Mucosa of gallbladder (tissue), 1 donor: Measurements from ENCODE around the gene PDE10A. TPM values are rescaled to one million over a fixed set of nuclear protein-coding genes. Genes with fewer than 3 reads are reported as not detected.

Source experiments
- DNase-seq: peaks from one replicate; pipeline ENCODE4 v3.0.0-alpha.2; 2020; ENCODE audit warnings: low spot score
- total RNA-seq: library from RNA; stranded (reverse); gene quantifications from one replicate; pipeline ENCODE4 v1.2.1, GENCODE V29; 2021
- donor health status: DM: no; HTN: no; CAD: no.

Gene PDE10A
- total RNA-seq, 1 donor from 2014 or later, result 29.0 TPM

GRCh38 chr6:165655191-165655590 is 7.8 kb downstream of the PDE10A start:
- no peak for DNase-seq

GRCh38 chr6:165654144-165654543 is 8.9 kb downstream of the PDE10A start:
- DNase-seq, result no peak

- no peak for DNase-seq
Observed at GRCh38 chr6:165653607-165654006, 9.4 kb downstream of the PDE10A start.

- DNase-seq, result no peak
Observed at GRCh38 chr6:165653196-165653595, 9.8 kb downstream of the PDE10A start.

- DNase-seq, result no peak
Observed at GRCh38 chr6:165652766-165653165, 10.3 kb downstream of the PDE10A start.

- DNase-seq, result peak; percentile 45
Observed at GRCh38 chr6:165649166-165650137, 13.6 kb downstream of the PDE10A start.

GRCh38 chr6:165647041-165647440 is 16.0 kb downstream of the PDE10A start:
- DNase-seq, result no peak

- no peak for DNase-seq
Observed at GRCh38 chr6:165645919-165646318, 17.1 kb downstream of the PDE10A start.

GRCh38 chr6:165644586-165645266 is 18.3 kb downstream of the PDE10A start:
- no peak for DNase-seq

- DNase-seq, result no peak
Observed at GRCh38 chr6:165643015-165643414, 20.0 kb downstream of the PDE10A start.

- DNase-seq, result no peak
Observed at GRCh38 chr6:165641672-165642156, 21.3 kb downstream of the PDE10A start.

- DNase-seq, result no peak
Observed at GRCh38 chr6:165640806-165641205, 22.2 kb downstream of the PDE10A start.

- DNase-seq, result no peak
Observed at GRCh38 chr6:165638530-165638929, 24.5 kb downstream of the PDE10A start.

GRCh38 chr6:165637586-165637985 is 25.5 kb downstream of the PDE10A start:
- no peak for DNase-seq

GRCh38 chr6:165636402-165637048 is 26.5 kb downstream of the PDE10A start:
- DNase-seq, result no peak

GRCh38 chr6:165635965-165636364 is 27.1 kb downstream of the PDE10A start:
- DNase-seq, result no peak

- no peak for DNase-seq
Observed at GRCh38 chr6:165634101-165634880, 28.8 kb downstream of the PDE10A start.

GRCh38 chr6:165632194-165632593 is 30.8 kb downstream of the PDE10A start:
- DNase-seq, result no peak

GRCh38 chr6:165630544-165630953 is 32.5 kb downstream of the PDE10A start:
- no peak for DNase-seq

- DNase-seq, result no peak
Observed at GRCh38 chr6:165628955-165629354, 34.1 kb downstream of the PDE10A start.

GRCh38 chr6:165627366-165627765 is 35.7 kb downstream of the PDE10A start:
- DNase-seq, result no peak
